ENCODE results near the gene PPP1R3E.
"Not testable (repeated sequence)": the region's sequence is repeated elsewhere in the genome, so short reads cannot be mapped to it uniquely, and the experiment has no call there.

The PPP1R3E gene

DNA sequence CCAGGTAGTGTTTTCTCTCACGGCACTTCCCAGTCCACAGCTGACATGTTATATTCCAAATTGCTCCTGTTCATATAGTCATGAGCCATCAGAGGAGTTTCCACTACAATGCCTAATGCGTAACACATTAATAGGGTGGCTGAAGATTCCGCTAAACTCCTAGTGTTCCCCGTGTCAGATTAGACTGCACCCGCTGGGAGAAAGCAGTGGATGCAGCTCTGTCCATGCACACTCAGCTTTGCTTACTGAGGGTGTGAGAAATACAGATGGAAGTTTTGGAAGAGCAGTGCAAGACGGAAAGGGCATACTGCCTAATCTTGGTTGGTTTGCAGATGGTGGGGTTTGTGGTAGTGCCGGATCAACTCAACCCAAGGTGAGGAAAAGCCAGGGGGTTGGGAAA is 5.6 kb downstream of the PPP1R3E start:
- no peak for DNase-seq

DNA sequence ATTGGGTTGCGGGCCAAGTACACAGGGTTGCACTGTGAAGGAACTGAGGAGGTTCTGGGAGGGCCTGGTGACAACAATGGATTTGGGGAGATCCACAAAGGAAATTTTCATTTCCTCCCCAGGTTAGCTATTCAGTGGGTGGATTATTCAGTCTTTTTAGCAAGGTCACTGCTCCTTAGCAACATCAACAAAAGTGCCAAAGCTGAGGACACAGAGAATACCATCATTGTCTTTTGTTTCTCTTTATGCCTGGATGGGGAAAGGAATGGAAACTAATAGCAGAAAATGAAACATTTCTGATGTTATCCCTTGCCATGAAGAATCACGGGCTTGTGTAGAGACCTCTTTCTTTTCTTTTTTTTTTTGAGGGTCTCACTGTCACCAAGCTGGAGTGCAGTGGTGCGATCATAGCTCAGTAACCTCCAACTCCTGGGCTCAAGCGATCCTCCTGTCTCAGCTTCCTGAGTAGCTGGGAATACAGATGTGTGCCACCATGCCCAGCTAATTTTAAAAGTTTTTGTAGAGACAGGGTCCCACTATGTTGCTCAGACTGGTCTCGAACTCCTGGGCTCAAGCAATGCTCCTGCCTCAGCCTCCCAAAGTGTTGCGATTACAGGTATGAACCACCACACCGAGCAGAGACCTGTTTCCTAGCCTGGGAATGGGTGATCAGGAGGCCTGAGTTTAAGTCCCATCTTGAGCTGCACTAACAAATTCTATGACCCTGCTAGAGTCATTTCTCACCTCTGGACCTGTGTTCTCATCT is 6.5 kb downstream of the PPP1R3E start:
- no peak for DNase-seq

DNA sequence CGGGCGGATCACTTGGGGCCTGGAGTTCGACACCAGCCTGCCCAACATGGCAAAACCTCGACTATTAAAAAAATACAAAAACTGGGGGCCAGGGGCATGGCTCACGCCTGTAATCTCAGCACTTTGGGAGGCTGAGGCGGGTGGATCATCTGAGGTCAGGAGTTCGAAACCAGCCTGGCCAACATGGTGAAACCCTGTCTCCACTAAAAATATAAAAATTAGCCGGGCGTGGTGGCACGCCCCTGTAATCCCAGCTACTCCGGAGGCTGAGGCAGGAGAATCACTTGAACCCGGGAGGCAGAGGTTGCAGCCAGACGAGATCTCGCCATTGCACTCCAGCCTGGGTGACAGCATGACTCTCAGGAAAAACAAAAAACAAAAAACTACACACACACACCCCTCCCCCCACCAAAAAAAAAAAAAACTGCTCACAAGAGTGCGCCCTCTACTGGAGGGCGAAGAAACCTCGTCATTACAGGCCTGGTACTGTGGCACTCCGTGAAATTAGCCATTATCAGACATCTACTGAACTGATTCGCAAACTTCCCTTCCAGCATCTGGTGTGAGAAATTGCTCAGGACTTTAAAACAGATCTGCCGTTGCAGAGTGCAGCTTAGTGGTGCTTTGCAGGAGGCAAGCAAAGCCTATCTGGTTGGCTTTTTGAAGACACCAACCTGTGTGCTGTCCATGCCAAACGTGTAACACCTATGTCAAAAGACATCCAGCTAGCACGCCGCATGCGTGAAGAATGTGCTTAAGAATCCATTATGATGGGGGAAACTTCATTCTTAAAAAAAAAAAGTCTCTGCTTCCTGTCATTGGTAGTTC is 7.7 kb downstream of the PPP1R3E start:
- DNase-seq, result peak; percentile 59

DNA sequence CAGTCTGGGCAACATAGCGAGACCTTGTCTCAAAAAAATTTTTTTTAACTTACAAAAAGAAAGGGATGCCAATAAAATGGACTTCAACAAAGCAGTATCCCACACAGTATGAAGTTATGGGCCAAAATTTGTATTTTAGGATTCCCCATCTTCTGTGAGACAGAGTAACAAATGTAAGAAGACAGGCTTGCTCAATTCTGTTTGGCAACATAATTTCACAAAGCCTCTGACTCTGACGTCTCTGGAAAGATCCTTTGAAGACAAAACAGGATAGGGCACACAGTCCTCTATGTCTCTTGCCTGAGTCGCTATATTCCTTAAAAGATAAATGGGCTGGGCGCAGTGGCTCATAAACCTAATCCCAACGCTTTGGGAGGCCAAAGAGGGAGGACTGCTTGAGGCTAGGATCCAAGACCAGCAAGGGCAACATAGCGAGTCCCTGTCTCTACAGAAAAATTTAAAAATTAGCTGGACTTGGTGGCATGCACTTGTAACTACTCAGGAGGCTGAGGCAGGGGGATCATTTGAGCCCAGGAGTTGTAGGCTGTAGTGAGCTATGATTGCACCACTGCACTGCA is 15.7 kb downstream of the PPP1R3E start:
- no peak for DNase-seq

DNA sequence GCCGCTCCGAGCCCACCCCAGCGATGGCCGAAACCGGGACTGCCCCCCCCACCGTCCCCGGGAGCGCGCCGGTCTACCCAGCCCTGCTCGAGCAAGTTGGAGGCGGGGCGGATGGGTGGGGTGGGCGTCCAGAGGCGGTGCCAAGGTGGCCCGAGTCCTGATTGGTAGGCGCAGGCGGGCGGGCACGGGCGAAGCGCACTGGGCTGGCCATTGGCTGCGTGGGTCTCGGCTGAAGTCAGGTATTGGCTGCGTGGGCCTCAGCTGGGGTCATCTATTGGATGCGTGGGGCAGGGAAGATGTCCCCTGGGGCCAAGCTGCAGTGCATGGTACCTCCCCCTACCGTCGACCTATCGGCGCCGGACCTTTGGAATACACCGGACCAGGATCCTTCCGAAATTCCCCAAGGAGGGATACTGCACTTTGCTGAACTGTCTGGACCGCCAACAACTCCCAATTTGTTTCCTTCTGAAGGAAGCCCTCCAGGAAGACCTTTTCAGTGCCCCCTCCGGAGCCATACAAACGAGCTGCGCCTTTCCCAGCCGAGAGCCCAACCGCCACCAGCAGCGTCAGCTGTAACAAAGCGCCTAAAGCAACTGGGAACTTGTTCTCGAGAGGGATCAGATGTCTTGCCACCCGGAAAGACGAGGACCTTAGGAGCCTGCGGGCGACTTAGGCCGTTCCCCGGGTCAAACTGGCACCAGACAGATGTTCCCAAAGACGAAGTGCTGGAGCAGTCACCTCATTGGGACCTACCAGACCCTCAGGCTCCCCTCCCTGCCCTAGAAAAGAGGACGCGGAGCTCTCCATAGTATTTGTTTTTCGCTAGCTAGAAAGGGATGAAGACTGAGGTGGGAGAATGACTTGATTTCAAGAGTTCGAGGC is 16.4 kb downstream of the PPP1R3E start, which contains the start of gene HOMEZ:
Gene HOMEZ, minus strand, starts transcription at position 113 of the 882 bp plus-strand sequence. CDS start 180 bp downstream, outside the sequence.
- peak; percentile 98 for DNase-seq

DNA sequence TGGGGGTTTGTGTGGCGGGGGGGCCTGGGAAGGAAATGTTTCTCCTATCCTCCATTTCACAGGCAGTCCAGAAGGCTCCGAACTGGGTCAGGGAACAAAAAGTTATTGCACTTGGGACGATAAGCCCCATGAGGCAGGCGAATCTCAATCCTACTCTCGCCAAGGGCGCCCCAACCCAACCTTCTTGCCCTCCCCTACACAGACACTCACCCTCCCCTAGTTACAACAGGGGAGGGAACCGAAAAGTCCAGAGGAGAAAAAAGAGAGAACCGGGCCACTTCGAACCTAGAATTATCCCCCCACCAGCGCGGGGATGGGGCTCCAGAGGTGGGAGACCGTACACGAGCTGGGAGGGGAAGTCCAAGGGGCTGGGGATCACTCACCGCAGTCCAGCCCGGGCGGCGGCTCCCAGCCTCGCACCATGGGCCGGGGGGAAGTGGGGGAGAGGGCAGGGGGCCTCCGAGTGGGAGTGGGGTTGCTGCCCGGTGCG is 17.1 kb downstream of the PPP1R3E start:
- DNase-seq, result no peak

DNA sequence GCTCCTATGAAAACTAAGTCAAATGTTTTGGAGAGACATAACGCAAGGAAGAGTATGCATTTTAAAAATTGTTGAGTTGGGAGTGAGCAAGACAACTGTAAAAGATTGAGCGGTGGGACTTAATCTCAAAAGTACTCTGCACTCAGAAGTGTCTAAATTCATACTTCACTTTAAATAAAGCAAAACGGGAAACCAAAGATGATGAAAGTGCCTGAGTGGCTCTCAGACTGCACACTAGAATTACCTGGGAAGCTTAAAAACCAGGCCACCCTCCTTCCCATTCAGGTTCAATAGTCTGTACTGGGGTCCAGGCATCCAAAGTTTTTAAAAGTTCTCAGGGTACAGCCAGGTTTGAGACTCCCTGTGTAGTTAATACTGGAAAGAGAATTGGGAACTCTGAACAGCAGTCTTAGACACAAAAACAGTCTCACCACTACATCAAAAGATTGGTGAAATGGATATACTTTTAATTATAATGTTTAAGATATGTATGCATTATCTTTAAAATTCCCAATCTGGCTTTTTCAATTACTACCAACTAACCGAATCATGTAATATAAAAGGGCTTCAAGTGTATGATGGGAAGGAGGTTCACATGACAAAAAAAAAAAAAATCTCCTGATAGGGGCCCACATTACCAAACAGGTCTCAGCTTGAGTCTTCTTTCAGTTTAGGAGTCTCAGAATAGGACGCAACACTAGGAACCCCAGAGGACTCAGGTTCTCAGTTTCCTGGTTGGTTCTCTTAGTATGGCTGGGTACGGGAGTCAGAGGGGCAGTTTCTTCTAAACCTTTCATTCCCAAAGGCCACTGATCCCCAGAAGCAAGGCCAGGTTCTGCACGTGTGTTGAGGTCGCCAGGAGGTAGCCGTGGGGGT is 17.8 kb downstream of the PPP1R3E start:
- no peak for DNase-seq

DNA sequence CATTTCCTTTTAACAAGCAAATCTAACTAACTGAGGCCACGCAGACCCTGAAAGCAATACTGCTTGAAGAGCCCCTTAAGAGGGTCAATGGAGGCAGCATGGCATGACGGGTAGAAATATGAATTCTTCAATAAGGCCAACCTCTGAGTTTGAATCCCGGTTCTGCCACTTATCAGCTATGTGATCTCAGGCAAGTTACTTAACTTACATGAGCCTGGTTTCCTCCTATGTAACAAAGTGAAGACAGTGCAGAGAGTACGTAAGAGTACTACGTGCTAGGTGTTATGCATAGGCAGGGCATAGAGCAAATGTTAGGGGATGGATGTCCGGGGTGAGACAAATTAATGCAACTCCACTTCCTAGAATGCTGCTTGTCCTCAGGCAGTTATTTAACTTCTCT is 21.4 kb downstream of the PPP1R3E start:
- no peak for DNase-seq

DNA sequence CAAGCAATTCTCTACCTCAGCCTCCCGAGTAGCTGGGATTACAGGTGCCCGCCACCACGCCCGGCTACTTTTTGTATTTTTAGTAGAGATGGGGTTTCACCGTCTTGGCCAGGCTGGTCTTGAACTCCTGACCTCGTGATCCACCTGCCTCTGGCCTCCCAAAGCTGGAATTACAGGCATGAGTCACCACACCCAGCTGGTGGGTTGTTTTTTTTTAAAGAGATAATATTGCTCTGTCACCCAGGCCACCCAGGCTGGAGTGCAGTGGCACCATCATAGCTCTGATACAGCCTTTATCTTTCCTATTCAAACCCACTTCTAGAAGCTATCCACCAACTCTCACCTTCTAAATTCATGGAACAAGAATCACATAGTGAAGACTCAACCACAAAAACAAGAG is 24.7 kb downstream of the PPP1R3E start:
- DNase-seq, result not testable (repeated sequence)

DNA sequence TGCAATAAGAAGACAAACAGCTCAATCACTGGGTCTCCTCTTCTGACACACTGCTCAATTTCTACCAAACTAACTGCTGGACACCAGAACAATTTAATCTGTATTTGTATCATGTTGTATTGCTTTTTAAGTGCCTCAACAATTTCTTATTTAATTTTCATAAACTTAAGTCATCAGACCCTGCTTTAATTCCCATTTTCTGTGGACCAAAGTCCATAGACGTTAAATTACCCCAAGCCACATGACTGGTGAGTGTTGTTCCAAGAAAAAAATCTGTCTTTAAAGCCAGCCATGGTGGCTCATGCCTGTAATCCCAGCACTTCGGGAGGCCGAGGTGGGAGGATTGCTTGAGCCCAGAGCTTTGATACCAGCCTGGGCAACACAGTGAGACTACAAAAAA is 25.5 kb downstream of the PPP1R3E start:
- DNase-seq, result no peak

DNA sequence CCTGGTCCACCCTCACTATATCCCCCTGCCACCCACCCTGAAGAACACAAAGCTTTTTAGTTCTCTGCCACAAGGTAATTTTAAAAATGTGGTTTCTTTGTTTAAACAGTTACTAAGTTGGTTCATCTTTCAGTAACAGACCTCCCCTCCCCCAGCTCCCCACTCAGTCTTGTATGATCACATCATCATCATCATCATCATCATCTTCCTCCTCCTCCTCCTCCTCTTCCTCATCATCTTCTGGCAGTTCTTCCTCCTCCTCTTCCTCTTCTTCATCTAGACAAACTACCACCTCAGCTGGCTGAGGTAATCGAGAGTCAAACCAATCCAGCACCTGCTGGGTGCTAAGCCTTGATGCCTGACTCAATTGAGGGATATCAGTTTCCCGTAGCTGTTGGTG is 27.2 kb downstream of the PPP1R3E start:
- no peak for DNase-seq

DNA sequence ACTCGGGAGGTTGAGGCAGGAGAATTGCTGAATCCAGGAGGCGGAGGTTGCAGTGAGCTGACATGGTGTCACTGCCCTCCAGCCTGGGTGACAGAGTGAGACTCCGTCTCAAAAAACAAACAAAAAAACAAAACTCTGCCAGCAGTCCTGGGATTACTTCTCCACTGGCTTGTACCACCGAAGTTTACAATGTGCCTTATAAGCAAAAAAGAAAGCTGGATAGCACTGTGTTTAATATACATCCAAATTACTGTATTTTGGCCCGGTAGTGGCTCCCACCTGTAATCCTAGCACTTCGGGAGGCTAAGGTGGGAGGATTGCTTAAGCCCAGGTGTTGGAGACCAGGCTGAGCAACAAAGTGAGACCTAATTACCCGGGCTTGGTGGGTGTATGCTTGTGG is 33.5 kb downstream of the PPP1R3E start:
- no peak for DNase-seq

DNA sequence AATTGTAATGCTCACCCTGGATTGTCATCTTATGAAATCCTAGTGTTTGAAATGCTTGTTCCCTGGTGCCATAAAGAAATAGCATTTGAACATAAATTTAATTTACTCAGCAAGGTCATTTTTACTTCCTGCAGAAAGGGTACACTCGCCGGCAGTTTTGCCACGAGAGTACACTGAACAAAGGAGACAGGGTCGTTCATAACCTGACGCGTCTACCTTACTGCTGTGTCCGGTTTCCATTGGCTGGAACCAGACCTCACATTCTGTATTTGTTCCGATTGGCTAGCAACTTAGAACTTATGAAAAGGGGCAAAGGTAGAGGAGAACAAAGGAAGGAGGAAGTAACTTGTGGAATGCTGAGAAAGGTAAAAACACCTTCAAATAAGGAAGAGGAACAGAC is 41.8 kb downstream of the PPP1R3E start:
- not testable (repeated sequence) for DNase-seq

DNA sequence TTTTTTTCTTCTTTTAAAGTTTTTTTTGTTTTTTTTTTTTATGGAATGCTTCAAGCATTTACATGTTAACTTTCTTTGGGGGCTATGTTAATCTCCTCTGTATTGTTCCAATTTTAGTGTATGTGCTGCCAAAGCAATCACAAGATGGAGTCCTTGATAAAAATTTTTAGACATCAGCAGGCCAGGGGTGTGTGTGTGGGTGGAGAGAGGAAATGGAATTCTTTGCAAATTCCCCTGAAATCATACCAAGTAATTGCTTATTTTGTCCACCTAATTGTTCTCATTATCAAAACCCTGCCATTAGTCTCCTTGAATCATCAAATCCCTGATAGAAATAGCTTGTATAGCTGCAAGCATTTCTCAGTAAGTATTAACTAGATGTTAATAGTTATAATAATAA is 43.2 kb downstream of the PPP1R3E start:
- no peak for DNase-seq

DNA sequence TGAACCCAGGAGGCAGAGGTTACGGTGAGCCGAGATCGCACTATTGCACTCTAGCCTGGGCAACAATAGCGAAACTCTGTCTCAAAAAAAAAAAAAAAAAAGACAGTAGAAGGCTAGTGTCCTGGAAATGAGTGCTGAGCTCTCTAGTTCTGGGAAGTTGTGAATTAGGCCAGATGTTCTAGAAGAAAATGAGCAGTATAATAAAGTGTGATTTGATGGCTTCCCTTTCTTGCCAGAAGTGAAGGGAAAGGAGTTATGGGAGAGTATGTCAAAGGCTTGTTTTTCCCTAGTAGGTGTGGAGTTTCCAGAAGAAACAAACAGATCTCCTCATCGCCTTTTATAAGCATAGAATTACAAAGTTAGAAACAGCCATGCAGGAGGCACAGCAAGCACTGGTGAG is 44.4 kb downstream of the PPP1R3E start:
- DNase-seq, result no peak

DNA sequence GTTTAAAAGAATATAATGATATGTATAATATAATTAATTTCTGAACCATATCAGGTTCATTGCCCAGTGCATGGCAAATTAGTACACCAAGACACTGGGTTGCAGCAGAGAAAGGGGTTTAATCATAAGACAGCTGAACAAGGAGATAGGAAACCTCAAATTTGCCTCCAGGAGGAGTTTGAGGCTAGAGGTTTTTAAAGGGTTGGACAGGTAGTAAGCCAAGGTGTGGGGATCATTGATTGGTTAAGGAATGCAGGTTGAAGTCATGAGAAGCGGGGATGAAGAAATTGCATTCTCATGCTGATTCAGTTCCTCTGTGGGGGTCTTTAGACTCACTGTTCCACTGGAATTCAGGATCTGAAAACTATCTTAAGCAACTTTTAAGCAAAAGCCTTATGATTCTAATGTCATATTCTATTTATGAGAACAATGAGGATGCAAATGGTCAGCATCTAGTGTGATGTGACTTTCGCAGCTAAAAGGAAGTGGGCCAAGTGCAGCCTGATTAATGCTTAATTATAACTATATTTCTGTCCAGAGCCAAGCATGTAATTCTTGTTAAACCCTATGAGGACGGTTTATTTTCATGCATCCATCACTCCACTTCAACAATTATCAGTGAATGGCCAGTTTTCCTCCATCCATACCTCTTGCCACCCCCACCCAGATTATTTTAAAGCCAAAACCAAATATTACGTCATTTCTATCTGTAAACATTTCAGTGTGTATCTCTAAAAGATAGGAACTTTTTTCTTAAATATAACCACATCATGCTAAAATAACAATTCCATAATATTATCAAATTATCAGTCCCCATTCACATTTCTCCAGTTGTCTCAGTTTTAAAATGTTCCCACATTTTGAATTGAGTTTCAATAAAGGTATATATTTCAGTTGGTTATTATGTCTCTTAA is 50.0 kb downstream of the PPP1R3E start:
- no peak for DNase-seq

DNA sequence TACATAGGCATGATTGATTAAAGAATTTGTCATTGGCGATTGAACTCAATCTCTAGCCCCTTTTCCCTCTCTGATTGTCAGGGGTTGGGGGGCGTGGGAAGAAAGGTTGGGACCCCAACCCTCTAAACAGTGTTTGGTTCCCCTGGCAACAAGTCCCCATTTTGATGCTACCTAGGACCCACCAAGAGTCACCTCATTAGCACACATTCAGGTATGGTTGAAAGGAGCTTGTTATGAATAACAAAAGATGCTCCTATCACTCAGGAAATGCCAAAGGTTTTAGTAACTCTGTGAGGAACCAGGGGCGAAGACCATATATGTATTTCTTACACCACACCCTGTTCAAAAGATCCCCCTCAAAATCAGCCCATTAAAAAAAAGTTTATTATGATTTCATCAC is 50.7 kb downstream of the PPP1R3E start:
- DNase-seq, result no peak

DNA sequence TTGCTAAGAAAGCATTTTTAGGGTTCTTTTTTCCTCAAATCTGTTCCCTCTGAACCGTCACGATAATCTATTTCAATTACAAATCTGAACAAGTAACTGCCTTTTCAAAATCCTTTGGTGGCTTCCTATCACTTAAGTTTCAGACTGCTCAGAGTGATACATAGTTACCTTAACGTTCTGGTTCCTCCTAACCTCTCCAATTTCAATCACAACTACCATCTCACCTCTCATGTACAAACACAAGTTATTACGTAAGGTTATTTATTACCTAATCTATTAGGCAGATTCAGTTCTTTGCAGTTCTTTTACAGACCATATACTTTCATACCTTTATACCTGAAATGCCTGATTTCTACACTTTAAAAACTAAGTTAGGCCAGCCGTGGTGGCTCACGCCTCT is 52.8 kb downstream of the PPP1R3E start:
- no peak for DNase-seq

DNA sequence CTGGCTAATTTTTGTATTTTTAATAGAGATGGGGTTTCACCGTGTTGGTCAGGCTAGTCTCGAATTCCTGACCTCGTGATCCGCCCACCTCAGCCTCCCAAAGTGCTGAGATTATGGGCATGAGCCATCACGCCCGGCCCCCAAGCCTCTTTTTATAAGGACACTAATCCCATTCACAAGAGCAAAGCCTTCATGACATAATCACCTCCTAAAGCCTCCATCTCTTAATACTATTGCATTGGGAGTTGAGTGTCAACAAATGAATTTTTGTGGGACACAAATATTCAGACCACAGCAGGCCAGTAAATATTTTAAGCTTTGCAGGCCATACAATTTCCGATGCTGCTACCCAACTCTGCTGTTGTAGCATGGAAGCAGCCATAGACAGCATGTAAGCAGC is 54.1 kb downstream of the PPP1R3E start:
- DNase-seq, result no peak

All from fibroblast of skin of right quadriceps (primary cell).